Right atrium auricular region (tissue), 2 donors: ENCODE data around the gene ACOXL. TPM values are rescaled to one million over a fixed set of nuclear protein-coding genes. Genes with fewer than 3 reads are reported as not detected.

ENCODE experiments used
- DNase-seq: peaks from one replicate; pipeline ENCODE4 v3.0.0-alpha.2; 2019; ENCODE audit warnings: low spot score
- H3K27ac ChIP-seq, 2 donors: fragments of 200-600 bp; sonication (generic); 1 replicate in 1 of 2; 2 replicates in 1 of 2; pipeline ENCODE4 v1.5.1; 2016 to 2019
- H3K27me3 ChIP-seq, 2 donors: fragments of 200-600 bp; sonication (generic); one replicate each; pipeline versions ENCODE4 v1.5.1 to v1.6.0; 2017 to 2019
- H3K36me3 ChIP-seq: fragments of 200-600 bp; sonication (generic); one replicate; pipeline ENCODE4 v1.5.1; 2016
- H3K4me1 ChIP-seq, 2 donors: fragments of 200-600 bp; sonication (generic); one replicate each; pipeline versions ENCODE4 v1.5.1 to v1.6.0; 2017 to 2019
- H3K4me3 ChIP-seq, 2 donors: fragments of 200-600 bp; sonication (generic); 1 replicate in 1 of 2; 2 replicates in 1 of 2; pipeline ENCODE4 v1.5.1; 2017 to 2019; ENCODE audit warnings: mild to moderate bottlenecking in 1 of 2, moderate library complexity in 1 of 2
- H3K9me3 ChIP-seq, 2 donors: fragments of 200-600 bp; sonication (generic); one replicate each; pipeline ENCODE4 v1.5.1; 2019
- total RNA-seq, 2 donors: library from RNA; depleted of rRNA; stranded (reverse); fragments of >200 nt; gene quantifications; one replicate each; pipeline ENCODE4 v1.1.0, GENCODE V29; 2016
- TF ChIP-seq, protein P1 (sequence below), 2 donors: fragments of 200-600 bp; sonication (generic); IDR thresholded peaks; one replicate each; pipeline ENCODE4 v1.5.1; 2019; ENCODE audit warnings: antibody characterized with exemption in 2 of 2

Gene ACOXL
- total RNA-seq, 2 donors from 2014 or later: 0.33 to 0.55 TPM

DNA sequence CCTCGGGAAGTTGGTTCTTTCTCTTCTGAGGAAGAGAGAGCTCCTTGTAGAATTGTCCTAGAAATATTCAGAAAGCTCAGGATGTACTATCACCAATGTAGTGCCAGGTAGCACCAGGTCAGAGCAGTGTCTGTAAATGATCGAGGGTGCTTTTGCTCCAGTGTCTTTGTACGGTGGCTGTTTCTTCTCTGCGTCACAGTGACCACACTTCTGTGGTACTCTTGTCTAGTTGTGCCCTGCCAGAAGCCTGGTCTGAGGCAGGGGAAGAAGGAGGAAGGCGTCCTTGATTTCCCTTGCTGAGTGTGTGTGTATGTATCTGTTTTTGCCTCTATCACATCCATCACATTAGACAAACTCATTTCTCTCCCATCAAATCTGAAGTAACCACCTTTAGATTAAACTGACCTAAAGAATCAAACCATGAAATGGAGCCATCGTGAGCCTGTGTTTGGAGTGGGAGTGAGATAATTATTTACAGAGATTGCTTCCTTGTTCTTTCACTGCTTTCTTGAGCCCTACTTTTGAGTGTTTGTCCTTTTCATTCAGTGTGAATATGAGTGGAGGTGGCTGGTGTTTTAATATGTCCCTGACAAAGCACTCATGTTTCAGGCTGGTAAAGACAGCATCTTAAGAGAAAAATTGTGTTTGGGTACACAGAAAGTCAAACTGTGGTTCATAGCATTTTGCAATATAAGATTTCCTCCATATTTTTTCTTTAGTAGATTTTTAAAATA is 97.2 kb downstream of the ACOXL start:
- TF ChIP-seq, protein P1, sequence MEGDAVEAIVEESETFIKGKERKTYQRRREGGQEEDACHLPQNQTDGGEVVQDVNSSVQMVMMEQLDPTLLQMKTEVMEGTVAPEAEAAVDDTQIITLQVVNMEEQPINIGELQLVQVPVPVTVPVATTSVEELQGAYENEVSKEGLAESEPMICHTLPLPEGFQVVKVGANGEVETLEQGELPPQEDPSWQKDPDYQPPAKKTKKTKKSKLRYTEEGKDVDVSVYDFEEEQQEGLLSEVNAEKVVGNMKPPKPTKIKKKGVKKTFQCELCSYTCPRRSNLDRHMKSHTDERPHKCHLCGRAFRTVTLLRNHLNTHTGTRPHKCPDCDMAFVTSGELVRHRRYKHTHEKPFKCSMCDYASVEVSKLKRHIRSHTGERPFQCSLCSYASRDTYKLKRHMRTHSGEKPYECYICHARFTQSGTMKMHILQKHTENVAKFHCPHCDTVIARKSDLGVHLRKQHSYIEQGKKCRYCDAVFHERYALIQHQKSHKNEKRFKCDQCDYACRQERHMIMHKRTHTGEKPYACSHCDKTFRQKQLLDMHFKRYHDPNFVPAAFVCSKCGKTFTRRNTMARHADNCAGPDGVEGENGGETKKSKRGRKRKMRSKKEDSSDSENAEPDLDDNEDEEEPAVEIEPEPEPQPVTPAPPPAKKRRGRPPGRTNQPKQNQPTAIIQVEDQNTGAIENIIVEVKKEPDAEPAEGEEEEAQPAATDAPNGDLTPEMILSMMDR (IDR thresholded peaks at IDR 0.05): no peak
- no peaks in the 10 kb centered on the region for H3K4me1 ChIP-seq
- H3K9me3 ChIP-seq: peaks cover 0 to 8% of the 10 kb centered on the region in 2 donors
- H3K36me3 ChIP-seq: no peaks in the 10 kb centered on the region
- H3K27ac ChIP-seq: no peak overlapping the region
- DNase-seq: no peak
- no peak overlapping the region for H3K4me3 ChIP-seq
- H3K27me3 ChIP-seq: no peaks in the 10 kb centered on the region

DNA sequence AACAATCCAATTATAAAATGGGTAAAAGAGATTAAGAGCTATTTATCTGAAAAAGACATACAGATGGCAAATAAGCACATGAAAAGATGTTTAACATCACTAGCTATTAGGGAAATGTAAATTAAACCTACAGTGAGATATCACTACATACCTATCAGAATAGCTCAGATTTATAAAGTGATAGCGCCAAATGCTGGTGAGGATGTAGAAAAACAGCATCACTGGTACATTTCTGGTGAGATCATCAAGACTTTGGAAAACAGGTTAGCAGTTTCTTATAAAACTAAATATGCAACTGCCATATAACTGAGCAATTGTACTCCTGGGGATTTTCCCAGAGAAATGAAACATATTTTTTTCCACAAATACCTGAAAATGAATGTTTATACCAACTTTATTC is 100.4 kb downstream of the ACOXL start:
- no peak overlapping the region for H3K4me3 ChIP-seq
- H3K27ac ChIP-seq: no peak overlapping the region
- no peaks in the 10 kb centered on the region for H3K27me3 ChIP-seq
- H3K4me1 ChIP-seq: no peaks in the 10 kb centered on the region
- H3K9me3 ChIP-seq: no peaks in the 10 kb centered on the region
- TF ChIP-seq, protein P1 (IDR thresholded peaks at IDR 0.05): no peak
- H3K36me3 ChIP-seq: no peaks in the 10 kb centered on the region
- DNase-seq: no peak

DNA sequence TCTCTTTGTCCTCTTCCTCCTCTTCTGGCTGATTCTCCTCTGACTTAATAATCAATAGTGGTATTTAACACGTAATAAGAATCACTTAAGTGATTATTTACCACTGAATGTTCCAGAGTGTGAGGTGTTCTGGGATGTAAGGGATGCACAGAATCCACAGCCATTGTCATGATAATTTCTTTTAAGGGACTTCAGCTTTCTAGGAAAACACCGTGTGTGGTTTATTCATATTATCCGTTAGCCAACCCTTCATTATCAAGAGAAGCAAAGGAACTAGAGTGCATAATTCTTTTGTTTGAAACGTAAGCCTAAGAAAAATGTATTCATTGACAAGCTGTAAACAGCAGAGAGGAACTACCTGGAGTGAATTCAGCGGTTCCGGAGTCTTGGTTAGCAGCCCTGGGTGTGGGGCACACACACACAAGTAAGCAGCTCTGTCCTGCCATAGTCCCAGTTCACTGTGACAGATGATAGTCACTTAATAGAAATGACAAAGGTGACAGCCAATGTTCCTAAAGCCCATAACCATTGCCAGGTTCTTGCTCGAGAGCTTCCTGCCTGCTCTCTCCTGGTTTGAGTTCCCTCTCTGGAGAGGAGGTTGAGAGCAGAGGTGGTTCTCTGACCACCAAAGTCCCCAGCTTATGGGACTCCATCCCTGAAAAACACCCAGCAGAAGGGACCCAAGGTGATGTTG is 101.9 kb downstream of the ACOXL start:
- H3K4me3 ChIP-seq: no peak overlapping the region
- H3K27ac ChIP-seq: no peak overlapping the region
- no peaks in the 10 kb centered on the region for H3K4me1 ChIP-seq
- TF ChIP-seq, protein P1 (IDR thresholded peaks at IDR 0.05): no peak
- H3K36me3 ChIP-seq: no peaks in the 10 kb centered on the region
- H3K9me3 ChIP-seq: no peaks in the 10 kb centered on the region
- no peak for DNase-seq
- H3K27me3 ChIP-seq: no peaks in the 10 kb centered on the region

DNA sequence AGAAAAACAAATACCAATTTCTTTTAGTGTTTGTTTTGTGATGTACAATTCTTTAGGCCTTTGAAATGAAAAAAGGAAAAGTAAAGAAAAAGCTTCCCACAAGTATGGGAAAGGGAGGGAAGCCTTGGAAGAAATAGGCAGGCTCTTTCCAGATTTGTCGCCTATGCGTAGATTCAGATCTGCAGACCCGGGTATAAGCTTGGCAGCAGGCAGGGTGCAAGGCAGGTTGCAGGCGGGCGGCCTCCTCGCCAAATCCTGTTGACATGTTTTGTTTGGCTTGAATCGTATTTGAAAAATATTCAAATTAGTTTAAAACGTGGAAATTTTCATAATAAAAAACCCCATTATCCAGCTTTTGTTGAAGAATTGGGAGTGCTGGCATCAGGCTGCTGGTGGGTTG is 104.3 kb downstream of the ACOXL start:
- TF ChIP-seq, protein P1 (IDR thresholded peaks at IDR 0.05): no peak
- no peak for DNase-seq
- H3K27me3 ChIP-seq: no peaks in the 10 kb centered on the region
- H3K4me3 ChIP-seq: no peak overlapping the region
- no peaks in the 10 kb centered on the region for H3K4me1 ChIP-seq
- H3K36me3 ChIP-seq: no peaks in the 10 kb centered on the region
- no peak overlapping the region for H3K27ac ChIP-seq
- no peaks in the 10 kb centered on the region for H3K9me3 ChIP-seq

DNA sequence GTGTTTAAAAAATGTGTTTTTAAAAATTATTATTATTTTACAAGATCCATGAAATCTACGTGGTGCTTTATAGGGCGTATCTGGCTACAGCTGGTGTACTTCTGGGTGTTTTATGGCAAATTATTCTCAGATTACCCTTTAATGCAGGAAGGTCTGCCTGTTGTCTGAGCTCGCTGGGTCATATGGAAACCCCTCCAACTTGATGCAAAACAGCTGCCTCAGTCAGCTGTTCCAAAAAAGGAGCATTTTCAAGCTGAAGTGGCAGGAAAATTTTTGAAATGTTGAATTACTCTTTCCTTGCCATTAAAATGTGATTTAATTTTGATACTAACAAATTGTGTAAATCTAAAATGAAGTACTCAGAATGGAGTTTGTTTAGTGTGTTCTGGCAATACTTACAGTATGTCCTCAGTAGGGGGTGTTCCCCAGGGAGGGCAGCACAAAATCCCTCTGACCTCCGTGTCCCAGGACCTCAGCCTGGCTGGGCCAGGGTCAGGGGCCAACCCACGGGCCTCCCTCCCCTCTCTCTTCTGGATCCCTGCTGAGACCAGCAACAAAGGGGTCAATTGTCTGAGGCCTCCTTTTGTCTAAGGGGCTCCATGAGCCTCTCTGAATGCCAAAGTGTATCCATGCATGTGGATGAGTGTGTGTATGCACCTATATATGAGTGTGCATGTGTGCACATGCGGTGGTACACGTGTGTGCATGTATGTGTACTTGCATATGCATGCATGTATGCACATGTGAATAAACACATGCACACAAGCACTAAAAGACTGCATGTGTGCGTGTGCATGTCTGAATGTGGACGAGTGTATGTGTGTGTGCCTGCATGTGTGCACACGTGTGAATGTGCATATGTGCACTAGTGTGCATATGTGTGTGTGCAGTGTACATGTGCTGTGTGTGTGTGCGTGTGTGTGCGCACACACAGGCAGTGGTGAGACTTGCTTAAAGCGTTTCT is 105.4 kb downstream of the ACOXL start:
- DNase-seq: no peak

More for the DNA sequence above, 105.4 kb downstream of the ACOXL start:
- TF ChIP-seq, protein P1 (IDR thresholded peaks at IDR 0.05): no peak
- Histone ChIP-seq H3K36me3 (no peaks in the 10 kb centered on the region), H3K4me3 (no peak overlapping the region), H3K27ac (no peak overlapping the region), H3K27me3 (no peaks in the 10 kb centered on the region), H3K9me3 (no peaks in the 10 kb centered on the region), H3K4me1 (no peaks in the 10 kb centered on the region)
